SK-N-SH treated with all-trans-retinoic acid at 6 μM for 48 hours (cell line): Measurements from ENCODE around the gene POLK.

Source experiments
- CSDC2 ChIP-seq: fragments of 250-450 bp; sonication (Bioruptor Pico); IDR thresholded peaks from 2 replicates; pipeline ENCODE4 v1.5.0; 2020; ENCODE audit warnings: mild to moderate bottlenecking, moderate library complexity
- ESRRG ChIP-seq: fragments of 250-450 bp; sonication (Bioruptor Pico); IDR thresholded peaks from 2 replicates; pipeline ENCODE4 v1.6.1; 2021; ENCODE audit warnings: mild to moderate bottlenecking
- GLIS3 ChIP-seq: fragments of 250-450 bp; sonication (Bioruptor Pico); IDR thresholded peaks from 2 replicates; pipeline ENCODE4 v1.5.0; 2020; ENCODE audit warnings: mild to moderate bottlenecking, moderate library complexity
- OSR1 ChIP-seq: fragments of 250-450 bp; sonication (Bioruptor Pico); IDR thresholded peaks from 2 replicates; pipeline ENCODE4 v1.8.0; 2022; ENCODE audit warnings: moderate library complexity, mild to moderate bottlenecking, inconsistent platforms
- PATZ1 ChIP-seq: fragments of 250-450 bp; sonication (Bioruptor Pico); IDR thresholded peaks from 2 replicates; pipeline ENCODE4 v1.8.0; 2020; ENCODE audit warnings: mild to moderate bottlenecking, moderate library complexity, borderline replicate concordance
- RARB ChIP-seq: fragments of 250-450 bp; sonication (Bioruptor Pico); IDR thresholded peaks from 2 replicates; pipeline ENCODE4 v1.8.0; 2021; ENCODE audit warnings: mild to moderate bottlenecking, moderate library complexity
- SNAI2 ChIP-seq: fragments of 250-450 bp; sonication (Bioruptor Pico); IDR thresholded peaks from 2 replicates; pipeline ENCODE4 v1.5.0; 2020; ENCODE audit warnings: mild to moderate bottlenecking, moderate library complexity
- TCF4 ChIP-seq: fragments of 250-450 bp; sonication (Bioruptor Pico); IDR thresholded peaks from 2 replicates; pipeline ENCODE4 v1.8.0; 2021; ENCODE audit warnings: mild to moderate bottlenecking, moderate library complexity, borderline replicate concordance
- ZFP3 ChIP-seq: fragments of 250-450 bp; sonication (Bioruptor Pico); IDR thresholded peaks from 2 replicates; pipeline ENCODE4 v1.5.0; 2020; ENCODE audit warnings: mild to moderate bottlenecking, moderate library complexity
- ZNF565 ChIP-seq: fragments of 450-650 bp; formaldehyde crosslinking; conservative IDR thresholded peaks from 2 replicates; pipeline ENCODE4 v1.5.0; 2020; ENCODE audit warnings: low read depth, mild to moderate bottlenecking, moderate library complexity

- no peak for TF ChIP-seq OSR1 (CRISPR knock-in tag)
- no peak for TF ChIP-seq ZFP3
- no peak for TF ChIP-seq TCF4 (CRISPR knock-in tag)
- TF ChIP-seq ZNF565 (CRISPR knock-in tag), result no peak
- no peak for TF ChIP-seq GLIS3 (CRISPR knock-in tag)
- no peak for TF ChIP-seq PATZ1 (CRISPR knock-in tag)
- TF ChIP-seq CSDC2 (CRISPR knock-in tag), result no peak
- TF ChIP-seq SNAI2, result no peak
- TF ChIP-seq RARB (CRISPR knock-in tag), result no peak
- TF ChIP-seq ESRRG (CRISPR knock-in tag), result no peak
Measured at GRCh38 chr5:75473463-75473862, 38.2 kb upstream of the POLK start.
